Measurements from ENCODE around the gene GNA12.

Gene GNA12, protein sequence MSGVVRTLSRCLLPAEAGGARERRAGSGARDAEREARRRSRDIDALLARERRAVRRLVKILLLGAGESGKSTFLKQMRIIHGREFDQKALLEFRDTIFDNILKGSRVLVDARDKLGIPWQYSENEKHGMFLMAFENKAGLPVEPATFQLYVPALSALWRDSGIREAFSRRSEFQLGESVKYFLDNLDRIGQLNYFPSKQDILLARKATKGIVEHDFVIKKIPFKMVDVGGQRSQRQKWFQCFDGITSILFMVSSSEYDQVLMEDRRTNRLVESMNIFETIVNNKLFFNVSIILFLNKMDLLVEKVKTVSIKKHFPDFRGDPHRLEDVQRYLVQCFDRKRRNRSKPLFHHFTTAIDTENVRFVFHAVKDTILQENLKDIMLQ

DNA sequence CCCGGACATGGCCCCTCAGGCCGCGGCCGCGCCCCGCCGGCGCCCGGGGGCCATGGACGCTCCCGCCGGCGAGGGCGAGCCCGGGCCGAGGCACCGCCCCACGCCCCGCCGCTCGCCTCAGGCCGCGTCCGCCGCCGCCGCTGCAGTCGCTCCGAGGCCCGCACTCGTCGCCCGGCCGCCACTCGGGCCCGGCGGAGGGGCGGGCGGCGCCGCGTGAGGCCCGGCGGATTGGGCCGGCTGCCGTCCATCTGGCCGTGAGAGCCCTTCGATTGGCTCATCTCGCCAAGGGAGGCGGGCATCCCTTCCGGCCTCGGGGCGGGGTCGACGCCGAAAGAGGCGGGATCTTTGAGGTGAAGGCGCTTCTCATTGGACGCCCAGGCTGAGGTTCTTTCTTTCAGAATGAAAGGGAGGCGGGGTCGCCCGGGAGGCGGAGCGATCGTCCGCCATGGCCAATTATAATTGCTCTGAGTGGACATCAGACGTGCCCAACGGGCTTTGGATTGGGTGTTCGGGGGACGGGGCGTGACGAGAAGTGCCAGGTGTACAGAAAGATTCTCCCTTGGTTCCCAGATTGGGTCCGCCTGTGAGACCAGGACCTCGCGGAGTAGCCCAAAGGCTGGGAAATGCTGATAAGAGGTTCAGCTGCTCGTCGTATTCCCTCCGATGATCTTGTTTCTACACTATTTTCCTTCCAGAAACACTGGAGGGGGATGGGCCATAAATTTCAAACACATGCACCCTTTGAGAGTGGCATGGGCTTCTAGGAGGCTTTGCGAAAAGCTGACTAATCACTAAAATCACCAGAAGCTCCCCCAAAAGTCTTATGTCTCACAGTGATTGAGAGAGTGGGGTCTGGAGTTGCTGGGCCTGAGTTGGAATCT is at the start of gene GNA12:
GNA12 (minus strand) TSS at position 156 of the 881 bp plus-strand sequence; CDS start at position 9, 147 bp downstream.
- no peaks in the 10 kb centered on the region for H3K27me3 ChIP-seq (ENCODE audit: control insufficient read depth in 1 of 2, insufficient read depth in 2 of 2, low read length in 2 of 2)
- H3K4me3 ChIP-seq (ENCODE audit: low read depth in 1 of 2, low read length in 2 of 2): peak within 1 kb of the TSS; percentile 72 to 86
- no peak within 1 kb of the TSS for H3K27ac ChIP-seq (ENCODE audit: low read depth, low read length)
- peaks cover 15 to 19% of the 10 kb centered on the region in 2 donors for H3K4me1 ChIP-seq (ENCODE audit: control insufficient read depth in 1 of 2, insufficient read depth in 2 of 2, low read length in 2 of 2)
- H3K9me3 ChIP-seq (ENCODE audit: control insufficient read depth in 1 of 2, low read length in 2 of 2): no peaks in the 10 kb centered on the region
- H3K9ac ChIP-seq (ENCODE audit: low read depth in 1 of 2, low read length in 2 of 2): peak within 1 kb of the TSS; percentile 43 to 76
- H3K36me3 ChIP-seq (ENCODE audit: control insufficient read depth in 1 of 2, insufficient read depth in 2 of 2, low read length in 2 of 2): no peaks in the 10 kb centered on the region

DNA sequence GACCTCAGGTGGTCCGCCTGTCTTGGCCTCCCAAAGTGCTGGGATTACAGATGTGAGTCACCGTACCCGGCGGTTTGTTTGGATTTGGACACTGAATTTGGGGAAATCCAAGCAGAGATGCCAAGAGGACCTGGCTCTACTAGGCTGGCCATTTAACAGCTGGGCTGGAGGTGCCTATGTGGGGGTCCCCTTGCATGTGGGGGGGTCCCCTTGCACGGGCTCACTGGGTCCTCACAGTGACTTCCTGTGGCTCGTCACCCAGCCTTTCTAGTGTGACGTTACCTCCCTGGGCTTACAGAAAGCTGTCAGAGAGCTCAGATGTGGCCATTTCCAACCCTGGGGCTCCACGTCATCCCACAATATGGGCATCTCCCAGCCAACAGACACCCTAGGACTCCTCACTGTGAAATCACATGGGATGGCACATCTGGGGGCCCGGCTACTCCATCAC is 49.3 kb upstream of the GNA12 start:
- Histone ChIP-seq H3K27me3 (ENCODE audit: control insufficient read depth in 1 of 2, insufficient read depth in 2 of 2, low read length in 2 of 2) (no peaks in the 10 kb centered on the region), H3K4me3 (ENCODE audit: low read depth in 1 of 2, low read length in 2 of 2) (no peak overlapping the region), H3K4me1 (ENCODE audit: control insufficient read depth in 1 of 2, insufficient read depth in 2 of 2, low read length in 2 of 2) (peaks cover 0 to 4% of the 10 kb centered on the region in 2 donors), H3K9me3 (ENCODE audit: control insufficient read depth in 1 of 2, low read length in 2 of 2) (peaks cover 0 to 1% of the 10 kb centered on the region in 2 donors), H3K27ac (ENCODE audit: low read depth, low read length) (no peak overlapping the region), H3K9ac (ENCODE audit: low read depth in 1 of 2, low read length in 2 of 2) (no peak overlapping the region), H3K36me3 (ENCODE audit: control insufficient read depth in 1 of 2, insufficient read depth in 2 of 2, low read length in 2 of 2) (no peaks in the 10 kb centered on the region)

DNA sequence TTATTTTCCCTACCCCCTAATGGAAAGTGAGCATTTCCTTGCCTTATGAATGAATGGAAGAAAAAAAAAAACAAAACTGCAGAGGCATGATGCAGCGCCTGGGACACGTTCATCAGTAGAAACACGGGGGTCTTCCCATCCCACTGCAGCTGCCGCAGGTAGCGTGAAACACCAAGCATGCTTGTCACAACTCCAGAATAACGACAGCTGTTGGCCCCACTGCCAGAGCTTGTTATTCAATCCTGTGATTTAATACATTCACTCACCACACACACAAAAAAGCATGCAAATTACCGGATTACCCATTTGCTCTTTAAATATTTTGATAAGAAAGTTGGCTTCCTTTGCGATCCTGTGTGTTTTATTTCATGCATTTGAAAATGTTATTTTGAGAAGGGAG is 48.4 kb upstream of the GNA12 start:
- no peak overlapping the region for H3K4me3 ChIP-seq (ENCODE audit: low read depth in 1 of 2, low read length in 2 of 2)
- no peaks in the 10 kb centered on the region for H3K27me3 ChIP-seq (ENCODE audit: control insufficient read depth in 1 of 2, insufficient read depth in 2 of 2, low read length in 2 of 2)
- no peak overlapping the region for H3K27ac ChIP-seq (ENCODE audit: low read depth, low read length)
- H3K9me3 ChIP-seq (ENCODE audit: control insufficient read depth in 1 of 2, low read length in 2 of 2): no peaks in the 10 kb centered on the region
- H3K4me1 ChIP-seq (ENCODE audit: control insufficient read depth in 1 of 2, insufficient read depth in 2 of 2, low read length in 2 of 2): peaks cover 0 to 4% of the 10 kb centered on the region in 2 donors
- H3K36me3 ChIP-seq (ENCODE audit: control insufficient read depth in 1 of 2, insufficient read depth in 2 of 2, low read length in 2 of 2): no peaks in the 10 kb centered on the region
- H3K9ac ChIP-seq (ENCODE audit: low read depth in 1 of 2, low read length in 2 of 2): no peak overlapping the region

DNA sequence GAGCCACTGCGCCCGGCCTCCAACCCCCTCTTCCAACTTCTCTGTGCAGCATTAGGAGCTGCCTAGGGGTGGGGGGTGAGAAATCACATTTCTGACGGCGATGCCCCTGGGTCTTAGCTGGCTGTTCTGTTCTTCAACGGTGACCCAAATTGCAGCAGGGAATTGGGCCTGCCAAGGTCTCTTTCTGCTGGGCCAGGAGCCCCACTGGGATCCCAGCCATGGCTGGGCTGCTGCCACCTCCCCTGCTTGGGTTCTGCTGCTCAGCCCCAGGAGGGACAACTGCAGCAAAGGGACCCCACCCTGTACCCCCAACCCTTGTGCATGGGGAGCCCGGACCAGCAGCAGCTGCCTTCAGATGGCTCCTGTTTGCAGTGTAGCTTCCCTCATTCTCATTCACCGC is 43.7 kb upstream of the GNA12 start:
- Histone ChIP-seq H3K9ac (ENCODE audit: low read depth in 1 of 2, low read length in 2 of 2) (no peak overlapping the region), H3K27me3 (ENCODE audit: control insufficient read depth in 1 of 2, insufficient read depth in 2 of 2, low read length in 2 of 2) (no peaks in the 10 kb centered on the region)

DNA sequence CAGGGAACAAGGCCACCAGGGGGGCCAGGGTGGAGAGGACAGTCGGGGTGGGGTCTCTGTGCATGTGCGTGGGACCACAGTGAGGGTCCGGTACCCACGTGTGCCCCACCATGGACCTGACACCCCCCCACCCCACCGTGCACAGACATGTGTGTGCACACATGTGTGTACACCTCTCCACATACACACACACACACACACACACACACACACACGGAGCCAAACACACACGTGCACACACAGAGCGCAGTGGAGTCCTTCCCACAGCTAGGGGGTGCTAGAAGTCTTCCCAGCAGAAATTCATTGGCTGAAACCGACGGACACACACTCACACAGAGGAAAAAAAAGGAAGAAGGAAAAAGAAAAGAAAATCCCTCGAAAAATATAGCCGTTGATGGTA is 42.8 kb upstream of the GNA12 start:
- H3K9me3 ChIP-seq (ENCODE audit: control insufficient read depth in 1 of 2, low read length in 2 of 2): no peaks in the 10 kb centered on the region
- H3K27me3 ChIP-seq (ENCODE audit: control insufficient read depth in 1 of 2, insufficient read depth in 2 of 2, low read length in 2 of 2): no peaks in the 10 kb centered on the region
- no peak overlapping the region for H3K27ac ChIP-seq (ENCODE audit: low read depth, low read length)
- H3K36me3 ChIP-seq (ENCODE audit: control insufficient read depth in 1 of 2, insufficient read depth in 2 of 2, low read length in 2 of 2): no peaks in the 10 kb centered on the region
- no peaks in the 10 kb centered on the region for H3K4me1 ChIP-seq (ENCODE audit: control insufficient read depth in 1 of 2, insufficient read depth in 2 of 2, low read length in 2 of 2)
- H3K4me3 ChIP-seq (ENCODE audit: low read depth in 1 of 2, low read length in 2 of 2): no peak overlapping the region
- H3K9ac ChIP-seq (ENCODE audit: low read depth in 1 of 2, low read length in 2 of 2): no peak overlapping the region

More for the DNA sequence above, 43.7 kb upstream of the GNA12 start:
- Histone ChIP-seq H3K4me3 (ENCODE audit: low read depth in 1 of 2, low read length in 2 of 2) (no peak overlapping the region), H3K36me3 (ENCODE audit: control insufficient read depth in 1 of 2, insufficient read depth in 2 of 2, low read length in 2 of 2) (no peaks in the 10 kb centered on the region), H3K9me3 (ENCODE audit: control insufficient read depth in 1 of 2, low read length in 2 of 2) (no peaks in the 10 kb centered on the region), H3K27ac (ENCODE audit: low read depth, low read length) (no peak overlapping the region), H3K4me1 (ENCODE audit: control insufficient read depth in 1 of 2, insufficient read depth in 2 of 2, low read length in 2 of 2) (no peaks in the 10 kb centered on the region)

DNA sequence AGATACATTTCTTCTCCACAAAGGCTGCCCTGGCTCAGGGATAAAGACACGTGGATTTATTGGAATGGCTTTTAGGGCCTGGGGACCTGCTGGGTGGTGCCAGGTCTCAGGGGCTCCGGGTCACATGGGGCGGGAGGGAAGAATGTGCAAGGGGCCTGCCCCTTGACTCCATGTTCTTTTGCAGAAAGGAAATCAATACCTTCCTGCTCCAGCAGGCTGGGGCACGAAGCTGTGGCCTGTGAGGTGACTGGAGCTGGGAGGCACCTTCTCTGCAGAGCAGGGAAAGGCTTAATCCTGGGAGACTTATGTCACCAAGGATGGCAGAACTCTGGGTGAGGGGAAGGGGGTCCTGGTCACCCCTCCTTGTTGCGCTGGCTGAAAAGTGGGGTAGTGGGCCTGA is 42.3 kb upstream of the GNA12 start:
- Histone ChIP-seq H3K4me3 (ENCODE audit: low read depth in 1 of 2, low read length in 2 of 2) (no peak overlapping the region), H3K27ac (ENCODE audit: low read depth, low read length) (no peak overlapping the region), H3K9ac (ENCODE audit: low read depth in 1 of 2, low read length in 2 of 2) (no peak overlapping the region), H3K27me3 (ENCODE audit: control insufficient read depth in 1 of 2, insufficient read depth in 2 of 2, low read length in 2 of 2) (no peaks in the 10 kb centered on the region), H3K36me3 (ENCODE audit: control insufficient read depth in 1 of 2, insufficient read depth in 2 of 2, low read length in 2 of 2) (no peaks in the 10 kb centered on the region), H3K9me3 (ENCODE audit: control insufficient read depth in 1 of 2, low read length in 2 of 2) (no peaks in the 10 kb centered on the region), H3K4me1 (ENCODE audit: control insufficient read depth in 1 of 2, insufficient read depth in 2 of 2, low read length in 2 of 2) (no peaks in the 10 kb centered on the region)

DNA sequence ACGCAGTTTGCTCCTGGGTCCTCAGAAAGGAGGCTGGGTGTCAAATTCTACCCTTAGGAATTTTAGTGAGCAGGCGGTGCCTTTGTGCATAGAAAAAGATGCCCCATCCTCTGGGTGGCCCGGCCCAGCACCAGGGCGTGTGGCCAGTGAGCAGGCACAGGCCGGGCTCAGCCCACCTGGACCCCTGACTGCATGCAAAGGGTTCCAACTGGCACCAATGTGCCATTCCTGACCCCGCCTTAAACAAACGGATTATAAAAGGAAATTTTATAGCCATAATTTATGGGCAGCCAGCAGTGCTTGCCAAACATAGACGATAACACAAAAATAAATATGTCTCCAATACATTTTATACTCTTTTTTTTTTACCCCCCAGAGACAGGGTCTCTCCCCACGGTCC is 40.1 kb upstream of the GNA12 start:
- no peaks in the 10 kb centered on the region for H3K27me3 ChIP-seq (ENCODE audit: control insufficient read depth in 1 of 2, insufficient read depth in 2 of 2, low read length in 2 of 2)
- H3K9ac ChIP-seq (ENCODE audit: low read depth in 1 of 2, low read length in 2 of 2): no peak overlapping the region
- H3K4me3 ChIP-seq (ENCODE audit: low read depth in 1 of 2, low read length in 2 of 2): no peak overlapping the region
- no peaks in the 10 kb centered on the region for H3K36me3 ChIP-seq (ENCODE audit: control insufficient read depth in 1 of 2, insufficient read depth in 2 of 2, low read length in 2 of 2)
- H3K9me3 ChIP-seq (ENCODE audit: control insufficient read depth in 1 of 2, low read length in 2 of 2): no peaks in the 10 kb centered on the region
- H3K27ac ChIP-seq (ENCODE audit: low read depth, low read length): no peak overlapping the region
- peaks cover 0 to under 1% of the 10 kb centered on the region in 2 donors for H3K4me1 ChIP-seq (ENCODE audit: control insufficient read depth in 1 of 2, insufficient read depth in 2 of 2, low read length in 2 of 2)

DNA sequence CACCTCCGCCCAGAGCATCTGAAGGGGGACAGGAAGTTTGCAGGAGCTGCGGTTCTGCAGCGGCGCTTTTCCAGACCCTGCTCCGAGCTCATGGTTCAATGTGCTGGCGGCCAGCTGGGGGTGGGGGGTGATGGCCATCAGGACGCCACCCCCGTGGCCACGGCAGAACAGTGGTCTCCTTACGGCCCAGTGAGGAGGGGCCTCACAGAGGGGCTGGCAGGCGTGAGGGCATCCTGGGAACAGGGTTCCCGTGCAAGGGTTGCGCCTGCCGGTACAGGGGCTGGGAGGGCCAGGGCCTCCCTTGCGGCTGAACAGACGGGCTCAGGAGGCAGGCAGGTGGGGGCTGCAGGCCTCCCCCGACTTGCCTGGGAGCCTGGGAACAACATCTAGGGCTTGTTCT is 39.0 kb upstream of the GNA12 start:
- H3K9ac ChIP-seq (ENCODE audit: low read depth in 1 of 2, low read length in 2 of 2): no peak overlapping the region
- H3K27ac ChIP-seq (ENCODE audit: low read depth, low read length): no peak overlapping the region
- no peaks in the 10 kb centered on the region for H3K9me3 ChIP-seq (ENCODE audit: control insufficient read depth in 1 of 2, low read length in 2 of 2)
- H3K27me3 ChIP-seq (ENCODE audit: control insufficient read depth in 1 of 2, insufficient read depth in 2 of 2, low read length in 2 of 2): no peaks in the 10 kb centered on the region
- H3K4me3 ChIP-seq (ENCODE audit: low read depth in 1 of 2, low read length in 2 of 2): no peak overlapping the region
- no peaks in the 10 kb centered on the region for H3K36me3 ChIP-seq (ENCODE audit: control insufficient read depth in 1 of 2, insufficient read depth in 2 of 2, low read length in 2 of 2)
- peaks cover 0 to 3% of the 10 kb centered on the region in 2 donors for H3K4me1 ChIP-seq (ENCODE audit: control insufficient read depth in 1 of 2, insufficient read depth in 2 of 2, low read length in 2 of 2)

DNA sequence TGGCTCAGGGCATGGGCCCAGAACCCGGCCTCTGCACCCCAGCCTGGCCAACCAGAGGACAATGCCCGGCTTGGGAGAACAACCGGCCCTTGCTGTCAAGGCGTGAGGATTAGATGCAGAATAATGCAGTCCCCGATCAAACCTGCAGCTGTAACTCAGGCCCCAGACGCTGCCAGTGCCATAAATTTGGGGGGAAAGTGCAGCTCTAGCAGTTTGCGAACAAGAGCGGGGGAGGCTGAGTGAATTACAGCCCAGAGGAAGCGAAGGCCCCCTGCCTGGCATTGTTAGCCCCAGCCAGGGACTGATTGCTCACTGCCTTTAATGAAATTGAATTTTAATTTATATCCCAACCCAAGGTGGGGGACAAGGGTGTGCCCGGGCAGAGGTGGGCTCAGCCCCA is 38.0 kb upstream of the GNA12 start:
- Histone ChIP-seq H3K27ac (ENCODE audit: low read depth, low read length) (no peak overlapping the region), H3K36me3 (ENCODE audit: control insufficient read depth in 1 of 2, insufficient read depth in 2 of 2, low read length in 2 of 2) (no peaks in the 10 kb centered on the region), H3K4me1 (ENCODE audit: control insufficient read depth in 1 of 2, insufficient read depth in 2 of 2, low read length in 2 of 2) (peaks cover 0 to 3% of the 10 kb centered on the region in 2 donors), H3K9me3 (ENCODE audit: control insufficient read depth in 1 of 2, low read length in 2 of 2) (no peaks in the 10 kb centered on the region), H3K4me3 (ENCODE audit: low read depth in 1 of 2, low read length in 2 of 2) (no peak overlapping the region), H3K9ac (ENCODE audit: low read depth in 1 of 2, low read length in 2 of 2) (no peak overlapping the region), H3K27me3 (ENCODE audit: control insufficient read depth in 1 of 2, insufficient read depth in 2 of 2, low read length in 2 of 2) (no peaks in the 10 kb centered on the region)

DNA sequence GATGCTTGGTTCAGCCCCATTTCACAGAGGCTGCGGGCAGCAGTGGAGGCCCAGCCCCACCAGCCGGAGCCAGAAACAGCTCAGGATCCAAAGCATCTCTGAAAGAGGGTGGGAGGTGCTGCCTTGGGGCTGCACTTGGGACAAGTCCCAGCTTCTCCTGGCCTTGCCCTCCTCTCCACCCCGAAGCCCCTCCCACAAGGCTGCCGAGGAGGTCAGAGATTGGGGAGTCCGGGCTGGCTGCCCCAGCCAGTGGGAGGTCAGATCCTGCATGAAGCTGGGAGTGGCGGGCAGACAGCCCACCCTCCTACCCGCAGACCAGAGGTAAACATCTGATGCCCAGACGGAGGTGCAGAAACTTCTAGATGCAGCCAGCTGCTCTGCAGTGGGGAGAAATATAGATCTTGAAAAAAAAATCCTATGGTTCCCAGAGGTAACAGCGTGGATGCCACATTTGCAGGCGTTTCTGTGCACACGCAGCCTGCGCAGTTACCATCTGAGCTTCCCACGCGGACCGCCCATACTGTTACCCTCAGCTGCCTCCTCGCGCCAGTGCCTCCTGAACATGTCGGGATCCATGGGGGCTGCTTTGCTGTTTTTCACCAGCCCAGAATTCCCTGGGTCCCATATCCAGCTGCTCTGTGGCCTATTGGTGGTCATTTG is 36.9 kb upstream of the GNA12 start:
- Histone ChIP-seq H3K36me3 (ENCODE audit: control insufficient read depth in 1 of 2, insufficient read depth in 2 of 2, low read length in 2 of 2) (no peaks in the 10 kb centered on the region), H3K4me1 (ENCODE audit: control insufficient read depth in 1 of 2, insufficient read depth in 2 of 2, low read length in 2 of 2) (peaks cover 0 to 3% of the 10 kb centered on the region in 2 donors), H3K9me3 (ENCODE audit: control insufficient read depth in 1 of 2, low read length in 2 of 2) (no peaks in the 10 kb centered on the region), H3K27me3 (ENCODE audit: control insufficient read depth in 1 of 2, insufficient read depth in 2 of 2, low read length in 2 of 2) (no peaks in the 10 kb centered on the region), H3K4me3 (ENCODE audit: low read depth in 1 of 2, low read length in 2 of 2) (no peak overlapping the region), H3K27ac (ENCODE audit: low read depth, low read length) (no peak overlapping the region), H3K9ac (ENCODE audit: low read depth in 1 of 2, low read length in 2 of 2) (no peak overlapping the region)

All from duodenal mucosa (tissue), 2 donors.